GM18505 (cell line): ENCODE results near the gene LYPD6B.

ENCODE experiments used
- ATAC-seq: cut with Tn5 transposase; IDR thresholded peaks from one replicate; pipeline ENCODE4 v1.9.1; 2021; ENCODE audit not compliant: unreplicated experiment
- POLR2A ChIP-seq: IDR thresholded peaks from 4 replicates; pipeline ENCODE4 v1.6.1; 2011; ENCODE audit warnings: borderline replicate concordance; ENCODE audit not compliant: insufficient read depth, insufficient read length; ENCODE audit errors: extremely low read depth

The LYPD6B gene

GRCh38 chr2:149002891-149003740, 35.4 kb upstream of the LYPD6B start:
- no peak for ATAC-seq
- TF ChIP-seq POLR2A = no peak

- ATAC-seq = no peak
- TF ChIP-seq POLR2A = no peak
Observed at GRCh38 chr2:149004836-149005235, 33.7 kb upstream of the LYPD6B start.

- ATAC-seq = no peak
- no peak for TF ChIP-seq POLR2A
Observed at GRCh38 chr2:149005471-149006077, 32.9 kb upstream of the LYPD6B start.

DNA sequence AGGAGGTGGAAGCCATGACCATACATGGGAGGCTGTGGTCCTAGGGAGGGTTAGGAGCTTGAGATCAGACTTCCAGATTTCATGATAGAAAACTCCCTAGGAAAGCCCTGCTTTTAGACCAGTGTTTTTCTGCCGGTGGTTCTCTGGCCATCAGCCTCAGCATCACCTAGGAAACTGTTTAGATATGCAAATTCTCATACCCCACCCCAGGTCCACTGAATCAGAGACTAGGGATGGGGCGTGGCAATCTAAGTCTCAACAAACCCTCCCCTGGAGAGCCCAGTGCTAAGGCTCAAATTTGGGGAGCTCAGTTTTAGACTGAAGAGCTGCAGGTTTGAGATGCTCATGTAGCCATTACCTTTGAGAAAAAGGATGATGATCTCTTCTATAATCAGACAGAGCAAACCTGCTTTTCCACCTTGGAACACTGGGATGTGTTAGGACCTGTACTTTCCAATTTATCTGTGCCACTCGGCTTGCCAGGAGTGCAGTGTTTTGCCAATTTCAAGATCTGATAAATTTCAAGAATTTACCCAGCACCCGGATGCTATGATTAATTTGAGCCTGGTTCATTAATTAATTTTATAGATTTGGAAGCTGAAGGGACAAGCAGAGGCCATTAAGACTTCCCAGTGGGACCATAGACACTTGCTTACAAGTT, 31.5 kb upstream of the LYPD6B start:
- no peak for TF ChIP-seq POLR2A
- no peak for ATAC-seq

- no peak for ATAC-seq
- no peak for TF ChIP-seq POLR2A
Observed at GRCh38 chr2:149008381-149008780, 30.1 kb upstream of the LYPD6B start.

- no peak for TF ChIP-seq POLR2A
- no peak for ATAC-seq
Observed at GRCh38 chr2:149009576-149010461, 28.7 kb upstream of the LYPD6B start.

GRCh38 chr2:149012545-149012944, 26.0 kb upstream of the LYPD6B start:
- TF ChIP-seq POLR2A = no peak
- no peak for ATAC-seq

DNA sequence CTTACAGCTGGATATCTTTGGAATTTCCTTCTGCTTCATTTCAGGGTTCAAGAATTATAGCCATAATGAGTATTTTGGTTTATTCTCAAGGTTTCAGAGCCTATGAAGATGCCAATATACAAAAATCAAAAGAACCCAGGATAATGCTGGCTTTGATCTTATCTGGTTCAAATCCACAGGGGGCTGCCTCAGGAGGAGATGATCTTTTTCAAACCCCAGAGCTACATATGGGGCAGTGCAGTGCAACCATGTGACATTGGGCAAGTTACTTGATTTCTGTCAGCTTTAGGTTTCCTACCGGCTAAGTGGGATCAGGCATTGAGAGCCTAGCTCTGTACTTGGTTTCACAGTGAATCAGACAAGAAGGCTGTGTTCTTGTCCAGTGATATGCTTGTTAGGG, 23.0 kb upstream of the LYPD6B start:
- ATAC-seq = no peak
- TF ChIP-seq POLR2A = no peak

DNA sequence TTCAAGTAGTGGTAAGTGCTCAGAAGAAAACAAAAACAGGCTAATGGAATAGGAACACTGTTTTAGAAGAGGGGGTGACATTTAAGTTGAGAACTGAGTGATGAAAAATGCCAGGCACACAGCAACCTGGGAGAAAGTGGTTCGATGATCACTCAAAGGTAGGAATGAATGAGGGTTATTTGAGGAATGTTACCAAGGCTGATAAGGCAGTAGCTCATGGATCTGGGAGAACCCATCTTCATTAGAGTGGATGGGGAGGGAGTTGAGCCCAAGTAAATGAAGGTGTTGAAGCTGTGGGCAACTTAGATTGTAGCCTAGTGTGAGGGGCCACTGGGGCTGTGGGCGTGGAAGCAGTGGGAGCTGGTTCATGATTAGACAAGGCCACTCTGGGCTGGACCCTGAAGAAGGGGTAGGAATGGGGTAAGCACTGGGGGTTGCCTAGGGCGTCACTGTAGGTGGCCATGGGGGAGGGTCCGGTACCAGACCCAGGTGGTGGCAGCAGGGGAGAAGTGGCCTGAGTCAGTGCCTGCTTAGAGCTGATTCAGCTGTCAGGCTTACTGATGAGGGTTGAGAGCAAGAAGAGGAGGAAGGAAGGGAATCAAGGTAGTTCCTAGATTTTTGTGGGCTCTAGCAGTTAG, 22.5 kb upstream of the LYPD6B start:
- TF ChIP-seq POLR2A = no peak
- ATAC-seq = no peak

GRCh38 chr2:149017116-149017985, 21.1 kb upstream of the LYPD6B start:
- TF ChIP-seq POLR2A = no peak
- ATAC-seq = no peak

DNA sequence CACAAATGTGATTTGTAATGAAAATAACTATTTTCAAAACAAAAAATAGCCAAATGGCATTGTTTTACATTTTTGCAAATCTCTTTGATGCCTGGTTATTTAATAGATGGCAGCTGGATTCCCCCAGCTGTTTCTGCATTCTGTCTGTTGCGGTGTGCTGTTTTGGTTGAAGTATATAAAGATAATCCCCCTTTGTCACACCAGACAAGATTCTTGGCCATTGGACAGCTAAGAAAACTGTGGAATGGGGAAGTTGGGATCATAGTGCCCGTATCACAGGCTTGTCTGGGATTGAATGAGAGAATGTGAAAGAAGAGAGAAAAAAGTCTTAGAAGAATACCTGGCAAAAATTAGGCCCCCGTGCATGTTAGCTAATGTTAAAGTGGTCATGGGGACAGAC, 19.5 kb upstream of the LYPD6B start:
- TF ChIP-seq POLR2A = no peak
- ATAC-seq = no peak

DNA sequence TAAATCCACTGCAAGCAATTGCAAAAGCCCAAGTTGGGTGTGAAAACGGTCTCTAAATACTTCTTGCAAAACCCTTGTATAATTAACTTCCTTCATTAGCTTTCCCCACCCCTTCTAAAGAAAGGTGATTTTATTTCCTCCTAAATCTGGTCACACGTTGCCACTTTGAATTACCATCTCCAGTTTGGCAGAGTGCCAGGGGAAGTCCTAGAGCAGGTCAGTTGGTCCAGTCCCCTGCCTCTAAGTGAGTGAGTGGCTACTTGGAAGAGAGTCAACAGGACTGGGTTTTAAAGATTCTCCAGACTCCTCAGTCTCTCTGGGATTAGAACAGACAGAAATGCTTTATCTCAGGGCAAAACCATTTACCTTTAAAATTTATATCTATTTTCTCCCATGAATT, 18.7 kb upstream of the LYPD6B start:
- no peak for TF ChIP-seq POLR2A
- ATAC-seq = no peak
